SU-DHL-6 (cell line): ENCODE data around the gene OGDHL.

Experiments
- H2AFZ ChIP-seq: fragments of 200-600 bp; sonication (generic); 2 replicates; pipeline ENCODE4 v1.6.1; 2014; ENCODE audit warnings: low read depth, mild to moderate bottlenecking, moderate library complexity, mixed read lengths, antibody characterized with exemption, low read length; ENCODE audit not compliant: severe bottlenecking
- H3F3A ChIP-seq: fragments of 200-600 bp; shearing (Covaris generic); 2 replicates; pipeline ENCODE4 v1.6.0; 2016; ENCODE audit warnings: antibody characterized with exemption, mild to moderate bottlenecking; ENCODE audit not compliant: insufficient read depth
- H3K27ac ChIP-seq: fragments of 200-600 bp; sonication (generic); 2 replicates; pipeline ENCODE4 v1.5.1; 2016; ENCODE audit warnings: low read depth, mild to moderate bottlenecking, low read length, moderate library complexity, mixed read lengths
- H3K27me3 ChIP-seq: fragments of 200-600 bp; sonication (generic), shearing (Covaris generic); 2 replicates; pipeline ENCODE4 v1.6.0; 2014; ENCODE audit warnings: mild to moderate bottlenecking, low read length
- H3K36me3 ChIP-seq: fragments of 200-600 bp; sonication (generic); 2 replicates; pipeline ENCODE4 v1.6.1; 2014; ENCODE audit warnings: mild to moderate bottlenecking, low read length, mixed read lengths
- H3K4me2 ChIP-seq: fragments of 300-600, 200-600 bp; shearing (Covaris generic), sonication (generic); 2 replicates; pipeline ENCODE4 v1.6.0; 2014; ENCODE audit warnings: low read length, low read depth, mild to moderate bottlenecking; ENCODE audit not compliant: poor library complexity, severe bottlenecking
- H3K4me3 ChIP-seq: fragments of 200-600 bp; sonication (generic); 2 replicates; pipeline ENCODE4 v1.5.1; 2014; ENCODE audit warnings: antibody characterized with exemption, low read length, mild to moderate bottlenecking, mixed read lengths; ENCODE audit not compliant: insufficient read depth, poor library complexity, severe bottlenecking
- H3K79me2 ChIP-seq: fragments of 200-600 bp; sonication (generic); 2 replicates; pipeline ENCODE4 v1.6.1; 2014; ENCODE audit warnings: mild to moderate bottlenecking, low read length, moderate library complexity; ENCODE audit not compliant: insufficient read depth
- H3K9ac ChIP-seq: fragments of 200-600 bp; sonication (generic); 2 replicates; pipeline ENCODE4 v1.7.0; 2014; ENCODE audit warnings: mild to moderate bottlenecking, low read length
- H3K9me2 ChIP-seq: fragments of 200-600 bp; sonication (generic); replicated peaks from 2 replicates; pipeline ENCODE4 v1.6.1; 2014; ENCODE audit warnings: low read length; ENCODE audit not compliant: insufficient read depth
- H3K9me3 ChIP-seq: fragments of 200-600 bp; sonication (generic); 2 replicates; pipeline ENCODE4 v1.6.1; 2014; ENCODE audit warnings: low read length, mixed read lengths; ENCODE audit not compliant: insufficient read depth
- H4K20me1 ChIP-seq: fragments of 200-600 bp; sonication (generic); 2 replicates; pipeline ENCODE4 v1.6.1; 2014; ENCODE audit warnings: low read depth, mild to moderate bottlenecking, antibody characterized with exemption, low read length, moderate library complexity, mixed read lengths
- EZH2phosphoT487 ChIP-seq: fragments of 200-600 bp; sonication (generic), shearing (Covaris generic); conservative IDR thresholded peaks from 2 replicates; pipeline ENCODE4 v1.6.1; 2018; ENCODE audit warnings: mild to moderate bottlenecking, antibody characterized with exemption, low read length, moderate library complexity, mixed read lengths
- TF ChIP-seq, protein P1 (sequence below): fragments of 200-600 bp; sonication (generic); IDR thresholded peaks from one replicate; pipeline ENCODE4 v1.5.1; 2017; ENCODE audit warnings: antibody characterized with exemption, mild to moderate bottlenecking, low read length, moderate library complexity; ENCODE audit not compliant: insufficient read depth, poor library complexity, severe bottlenecking

Gene OGDHL

DNA sequence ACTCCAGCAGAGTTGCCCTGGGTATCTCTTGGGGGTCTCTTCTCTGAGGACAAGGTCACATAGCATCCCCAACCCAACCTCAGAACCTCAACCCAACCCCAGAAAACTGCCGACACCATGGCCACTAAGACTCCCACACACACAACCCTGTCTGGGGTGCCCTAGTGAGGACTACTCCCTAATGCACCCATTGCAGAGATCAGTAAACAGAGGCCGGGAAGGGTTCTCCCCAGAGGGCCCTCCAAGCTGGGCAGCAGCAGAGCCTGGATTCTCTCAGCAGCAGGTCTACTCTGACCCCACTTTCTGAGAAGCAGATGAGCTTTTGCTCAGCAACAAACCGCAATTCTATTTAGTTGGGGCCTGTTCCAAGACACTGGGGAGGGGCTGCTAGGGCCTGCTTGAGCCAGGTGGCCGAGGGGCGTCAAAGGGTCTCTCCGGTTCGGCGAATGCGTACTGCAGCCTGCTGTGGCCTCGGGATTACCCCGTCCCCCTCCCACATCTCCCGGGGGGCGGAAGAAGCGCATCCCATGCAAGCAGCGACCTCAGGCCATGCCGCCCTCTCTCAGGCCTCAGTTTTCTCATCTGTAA is 828 bp downstream of the OGDHL start:
- no peak overlapping the region for H3K27ac ChIP-seq
- H3K4me3 ChIP-seq: no peak overlapping the region
- H3K4me2 ChIP-seq: no peak overlapping the region
- TF ChIP-seq, protein P1, sequence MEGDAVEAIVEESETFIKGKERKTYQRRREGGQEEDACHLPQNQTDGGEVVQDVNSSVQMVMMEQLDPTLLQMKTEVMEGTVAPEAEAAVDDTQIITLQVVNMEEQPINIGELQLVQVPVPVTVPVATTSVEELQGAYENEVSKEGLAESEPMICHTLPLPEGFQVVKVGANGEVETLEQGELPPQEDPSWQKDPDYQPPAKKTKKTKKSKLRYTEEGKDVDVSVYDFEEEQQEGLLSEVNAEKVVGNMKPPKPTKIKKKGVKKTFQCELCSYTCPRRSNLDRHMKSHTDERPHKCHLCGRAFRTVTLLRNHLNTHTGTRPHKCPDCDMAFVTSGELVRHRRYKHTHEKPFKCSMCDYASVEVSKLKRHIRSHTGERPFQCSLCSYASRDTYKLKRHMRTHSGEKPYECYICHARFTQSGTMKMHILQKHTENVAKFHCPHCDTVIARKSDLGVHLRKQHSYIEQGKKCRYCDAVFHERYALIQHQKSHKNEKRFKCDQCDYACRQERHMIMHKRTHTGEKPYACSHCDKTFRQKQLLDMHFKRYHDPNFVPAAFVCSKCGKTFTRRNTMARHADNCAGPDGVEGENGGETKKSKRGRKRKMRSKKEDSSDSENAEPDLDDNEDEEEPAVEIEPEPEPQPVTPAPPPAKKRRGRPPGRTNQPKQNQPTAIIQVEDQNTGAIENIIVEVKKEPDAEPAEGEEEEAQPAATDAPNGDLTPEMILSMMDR: no peak
- no peak for TF ChIP-seq EZH2phosphoT487
- H3K27me3 ChIP-seq: no peaks in the 10 kb centered on the region
- no peaks in the 10 kb centered on the region for H3K9me2 ChIP-seq
- no peaks in the 10 kb centered on the region for H3K79me2 ChIP-seq
- H3F3A ChIP-seq: no peaks in the 10 kb centered on the region
- H3K36me3 ChIP-seq: no peaks in the 10 kb centered on the region
- H4K20me1 ChIP-seq: no peaks in the 10 kb centered on the region
- no peak overlapping the region for H3K9ac ChIP-seq
- H2AFZ ChIP-seq: no peak overlapping the region
- H3K9me3 ChIP-seq: no peaks in the 10 kb centered on the region

DNA sequence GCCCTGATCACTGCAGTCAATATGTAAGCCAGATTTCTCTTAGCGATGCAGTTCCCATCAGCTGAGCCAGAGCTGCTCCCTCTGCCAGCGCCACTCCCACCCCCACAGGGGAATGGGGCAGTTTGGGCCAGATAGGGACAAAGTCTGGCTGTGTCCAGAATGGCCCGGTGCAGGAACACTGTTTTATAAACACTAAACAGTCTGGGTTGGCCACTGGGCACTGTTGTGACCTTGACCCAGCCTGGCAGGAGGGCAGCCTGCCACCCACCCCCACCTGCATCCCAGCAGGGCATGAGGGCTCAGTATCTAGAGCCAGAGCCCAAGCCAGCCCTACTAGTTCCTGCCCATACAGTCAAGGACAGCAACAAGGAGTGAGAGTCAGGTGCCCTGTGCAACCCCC is 1.3 kb downstream of the OGDHL start:
- H3K79me2 ChIP-seq: no peaks in the 10 kb centered on the region
- H3K9me2 ChIP-seq: no peaks in the 10 kb centered on the region
- no peaks in the 10 kb centered on the region for H3K36me3 ChIP-seq
- H3K9me3 ChIP-seq: no peaks in the 10 kb centered on the region
- H3K27ac ChIP-seq: no peak overlapping the region
- H3K9ac ChIP-seq: no peak overlapping the region
- no peak overlapping the region for H3K4me3 ChIP-seq
- H3F3A ChIP-seq: no peaks in the 10 kb centered on the region
- no peak overlapping the region for H3K4me2 ChIP-seq
- H4K20me1 ChIP-seq: no peaks in the 10 kb centered on the region
- H3K27me3 ChIP-seq: no peaks in the 10 kb centered on the region
- no peak overlapping the region for H2AFZ ChIP-seq
- TF ChIP-seq, protein P1: no peak
- no peak for TF ChIP-seq EZH2phosphoT487

GRCh38 chr10:49759787-49760551 is 2.2 kb downstream of the OGDHL start:
- Histone ChIP-seq H3K27me3 (no peaks in the 10 kb centered on the region), H4K20me1 (no peaks in the 10 kb centered on the region), H3F3A (no peaks in the 10 kb centered on the region), H3K9me2 (no peaks in the 10 kb centered on the region), H2AFZ (no peak overlapping the region), H3K4me2 (no peak overlapping the region), H3K4me3 (no peak overlapping the region), H3K36me3 (no peaks in the 10 kb centered on the region), H3K9ac (no peak overlapping the region), H3K27ac (no peak overlapping the region), H3K9me3 (no peaks in the 10 kb centered on the region), H3K79me2 (no peaks in the 10 kb centered on the region)
- no peak for TF ChIP-seq EZH2phosphoT487
- TF ChIP-seq, protein P1: no peak
